Uterus (tissue), 4 donors: Measurements from ENCODE around the gene CAPN13. TPM values are rescaled to one million over a fixed set of nuclear protein-coding genes. Genes with fewer than 3 reads are reported as not detected.

Experiments used
- DNase-seq, 2 donors: peaks; one replicate each; pipeline ENCODE4 v3.0.0-alpha.2; 2019 to 2020
- H3K27ac ChIP-seq, 2 donors: fragments of 200-600 bp; sonication (generic); 1 replicate in 1 of 2; 2 replicates in 1 of 2; pipeline ENCODE4 v1.5.1; 2016 to 2018
- H3K27me3 ChIP-seq, 2 donors: fragments of 200-600 bp; sonication (generic); one replicate each; pipeline ENCODE4 v1.5.1; 2018 to 2019; ENCODE audit warnings: control low read depth in 1 of 2
- H3K36me3 ChIP-seq, 2 donors: fragments of 200-600 bp; sonication (generic); one replicate each; pipeline ENCODE4 v1.5.1; 2019; ENCODE audit warnings: control low read depth in 1 of 2
- H3K4me1 ChIP-seq, 2 donors: fragments of 200-600 bp; sonication (generic); one replicate each; pipeline ENCODE4 v1.5.1; 2018 to 2019; ENCODE audit warnings: control low read depth in 1 of 2
- H3K4me3 ChIP-seq, 2 donors: fragments of 200-600 bp; sonication (generic); 1 replicate in 1 of 2; 2 replicates in 1 of 2; pipeline ENCODE4 v1.5.1; 2018 to 2019; ENCODE audit warnings: mild to moderate bottlenecking in 1 of 2
- H3K9me3 ChIP-seq, 2 donors: fragments of 200-600 bp; sonication (generic); one replicate each; pipeline ENCODE4 v1.5.1; 2019; ENCODE audit warnings: control low read depth in 1 of 2
- POLR2A ChIP-seq, 2 donors: fragments of 450-650 bp; IDR thresholded peaks; one replicate each; pipeline ENCODE4 v1.6.1; 2016; ENCODE audit warnings: antibody characterized with exemption in 2 of 2, mild to moderate bottlenecking in 1 of 2, moderate library complexity in 1 of 2
- intact Hi-C: fragments of 100-400 bp; cut with DNase I; formaldehyde crosslinking; loops from one replicate; pipeline ENCODE4 v1.15.1; 2023; ENCODE audit warnings: low total_unique reads
- total RNA-seq, 4 donors: library from RNA; depleted of rRNA in 3 of 4; stranded (reverse); fragments of >200 nt in 3 of 4; gene quantifications; one replicate each; pipeline versions ENCODE4 v1.1.0 to v1.2.4, GENCODE V29; 2014 to 2023
- TF ChIP-seq, protein P1 (sequence below), 4 experiments: fragments of 200-600 bp in 2 of 4; fragments of 450-650 bp in 2 of 4; sonication (generic) in 2 of 4; IDR thresholded peaks; one replicate each; pipeline ENCODE4 v1.5.1; 2016 to 2019; ENCODE audit warnings: antibody characterized with exemption in 4 of 4, mild to moderate bottlenecking in 2 of 4, moderate library complexity in 1 of 4
- donor health status: DM: yes; HTN: yes; CAD: no.

CAPN13 gene
- total RNA-seq, 4 donors from 2014 or later, result 0.76 TPM; not detected in 3

DNA sequence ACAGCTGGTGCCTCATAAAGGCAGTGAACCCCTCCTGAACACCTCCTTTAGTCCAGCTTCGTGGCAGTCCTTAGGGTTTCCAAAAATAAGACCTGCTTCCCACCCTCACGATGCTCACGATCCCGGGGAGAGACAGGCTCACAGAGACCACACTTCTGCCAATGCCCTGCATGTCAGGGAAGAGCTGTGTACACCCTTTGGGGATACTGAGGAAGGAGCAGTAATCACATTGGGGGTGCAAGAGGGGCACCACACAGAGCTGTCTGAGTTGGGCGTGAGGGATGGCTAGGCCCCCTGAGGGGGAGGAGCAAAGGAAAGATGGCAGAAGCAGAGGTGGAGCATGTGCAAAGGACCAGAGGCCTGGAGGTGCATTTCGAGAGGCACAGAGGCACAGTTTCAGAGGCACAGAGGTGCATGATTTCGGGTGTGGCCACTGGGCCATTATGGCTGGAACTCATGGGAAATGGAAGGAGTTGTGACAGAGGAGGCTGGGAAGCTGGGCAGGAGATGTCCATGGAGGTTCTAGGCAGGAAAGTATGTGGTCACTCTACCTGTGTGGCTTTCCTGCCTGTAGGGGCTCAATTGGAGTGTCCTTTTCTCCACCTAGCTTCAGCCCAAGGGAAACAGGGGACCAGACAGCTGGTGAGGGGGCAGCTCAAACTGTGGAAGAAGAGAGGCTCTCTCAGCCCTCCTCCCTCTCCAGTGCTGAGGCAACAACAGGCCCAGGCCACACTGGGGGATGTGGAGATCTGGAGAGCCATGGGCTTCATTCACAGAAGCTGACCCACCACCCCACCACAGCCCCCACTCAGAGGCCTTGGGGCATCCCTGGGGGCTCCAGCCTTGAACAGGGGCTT lies 115.9 kb downstream of the CAPN13 start:
- peak overlapping the region; percentile 80 to 88 for H3K27ac ChIP-seq
- TF ChIP-seq, protein P1, sequence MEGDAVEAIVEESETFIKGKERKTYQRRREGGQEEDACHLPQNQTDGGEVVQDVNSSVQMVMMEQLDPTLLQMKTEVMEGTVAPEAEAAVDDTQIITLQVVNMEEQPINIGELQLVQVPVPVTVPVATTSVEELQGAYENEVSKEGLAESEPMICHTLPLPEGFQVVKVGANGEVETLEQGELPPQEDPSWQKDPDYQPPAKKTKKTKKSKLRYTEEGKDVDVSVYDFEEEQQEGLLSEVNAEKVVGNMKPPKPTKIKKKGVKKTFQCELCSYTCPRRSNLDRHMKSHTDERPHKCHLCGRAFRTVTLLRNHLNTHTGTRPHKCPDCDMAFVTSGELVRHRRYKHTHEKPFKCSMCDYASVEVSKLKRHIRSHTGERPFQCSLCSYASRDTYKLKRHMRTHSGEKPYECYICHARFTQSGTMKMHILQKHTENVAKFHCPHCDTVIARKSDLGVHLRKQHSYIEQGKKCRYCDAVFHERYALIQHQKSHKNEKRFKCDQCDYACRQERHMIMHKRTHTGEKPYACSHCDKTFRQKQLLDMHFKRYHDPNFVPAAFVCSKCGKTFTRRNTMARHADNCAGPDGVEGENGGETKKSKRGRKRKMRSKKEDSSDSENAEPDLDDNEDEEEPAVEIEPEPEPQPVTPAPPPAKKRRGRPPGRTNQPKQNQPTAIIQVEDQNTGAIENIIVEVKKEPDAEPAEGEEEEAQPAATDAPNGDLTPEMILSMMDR (IDR thresholded peaks at IDR 0.05), result no peak
- no peak for TF ChIP-seq POLR2A (IDR thresholded peaks at IDR 0.05)
- no peaks in the 10 kb centered on the region for H3K27me3 ChIP-seq
- no peak for DNase-seq
- intact Hi-C loops, result no loop called here
- no peak overlapping the region for H3K4me3 ChIP-seq
- H3K4me1 ChIP-seq, result peaks cover 5 to 20% of the 10 kb centered on the region in 2 donors
- H3K36me3 ChIP-seq, result no peaks in the 10 kb centered on the region
- no peaks in the 10 kb centered on the region for H3K9me3 ChIP-seq

DNA sequence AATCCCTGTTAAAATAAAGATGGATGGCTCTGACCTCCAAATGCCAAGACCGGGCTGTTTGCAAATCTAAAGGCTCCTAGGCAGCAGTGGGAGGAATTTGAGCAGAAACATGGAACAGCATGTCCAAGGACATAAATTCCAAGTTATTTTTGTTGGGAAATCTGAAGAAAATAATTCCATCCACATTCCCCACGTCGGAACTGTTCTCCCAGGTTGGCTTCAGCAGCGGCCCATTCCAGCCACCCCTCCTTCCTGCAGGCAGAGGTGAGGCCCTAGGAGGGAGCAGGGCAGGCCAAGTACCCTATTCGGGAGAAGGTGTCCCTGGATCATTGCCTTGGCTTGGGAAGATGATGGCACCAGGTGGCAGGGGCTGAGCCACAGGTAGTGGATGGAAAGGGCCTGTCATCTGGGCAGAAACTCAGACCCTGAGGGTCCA lies 117.1 kb downstream of the CAPN13 start:
- intact Hi-C loops, result no loop called here
- DNase-seq, result peak; percentile 52 to 61
- Histone ChIP-seq H3K36me3 (no peaks in the 10 kb centered on the region), H3K27ac (peak overlapping the region; percentile 80 to 88), H3K4me1 (peaks cover 5 to 20% of the 10 kb centered on the region in 2 donors), H3K9me3 (no peaks in the 10 kb centered on the region), H3K27me3 (no peaks in the 10 kb centered on the region), H3K4me3 (no peak overlapping the region)
- TF ChIP-seq POLR2A (IDR thresholded peaks at IDR 0.05), result no peak

DNA sequence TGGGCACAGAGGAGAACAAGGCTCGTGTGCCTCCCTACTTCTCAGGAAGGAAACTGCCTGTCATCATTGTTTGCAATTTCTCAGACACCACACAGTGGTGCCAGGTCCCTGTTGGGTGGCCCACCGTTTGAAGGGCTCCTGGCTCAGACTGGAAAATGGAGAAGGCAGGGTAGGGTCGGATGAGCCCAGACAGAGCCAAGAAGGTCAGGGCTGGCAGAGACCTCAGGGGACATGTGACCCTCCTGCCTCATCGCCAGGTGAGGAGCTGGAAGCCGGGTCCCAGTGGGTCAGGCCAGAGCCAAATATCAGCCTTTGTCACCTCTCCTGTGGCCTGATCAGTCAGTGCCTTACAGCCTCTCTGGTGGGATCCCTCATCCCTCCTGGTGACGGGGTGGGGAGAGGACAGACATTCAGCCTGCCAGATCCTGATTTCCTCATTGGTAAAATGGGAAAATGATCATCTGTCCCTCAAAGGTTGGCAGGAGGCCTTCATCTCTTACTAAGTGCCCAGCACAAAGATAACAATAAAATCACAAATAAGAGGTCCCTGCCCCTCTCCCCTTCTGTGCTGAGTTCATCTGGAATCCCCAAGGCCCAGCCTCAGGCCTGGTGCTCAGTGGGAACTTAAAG lies 117.6 kb downstream of the CAPN13 start:
- Histone ChIP-seq H3K4me1 (peaks cover 5 to 20% of the 10 kb centered on the region in 2 donors), H3K9me3 (no peaks in the 10 kb centered on the region), H3K27me3 (no peaks in the 10 kb centered on the region), H3K4me3 (no peak overlapping the region), H3K36me3 (no peaks in the 10 kb centered on the region), H3K27ac (peak overlapping the region; percentile 80 to 88)
- TF ChIP-seq POLR2A (IDR thresholded peaks at IDR 0.05), result no peak
- TF ChIP-seq, protein P1 (IDR thresholded peaks at IDR 0.05), result no peak
- no peak for DNase-seq
- intact Hi-C loops, result no loop called here

DNA sequence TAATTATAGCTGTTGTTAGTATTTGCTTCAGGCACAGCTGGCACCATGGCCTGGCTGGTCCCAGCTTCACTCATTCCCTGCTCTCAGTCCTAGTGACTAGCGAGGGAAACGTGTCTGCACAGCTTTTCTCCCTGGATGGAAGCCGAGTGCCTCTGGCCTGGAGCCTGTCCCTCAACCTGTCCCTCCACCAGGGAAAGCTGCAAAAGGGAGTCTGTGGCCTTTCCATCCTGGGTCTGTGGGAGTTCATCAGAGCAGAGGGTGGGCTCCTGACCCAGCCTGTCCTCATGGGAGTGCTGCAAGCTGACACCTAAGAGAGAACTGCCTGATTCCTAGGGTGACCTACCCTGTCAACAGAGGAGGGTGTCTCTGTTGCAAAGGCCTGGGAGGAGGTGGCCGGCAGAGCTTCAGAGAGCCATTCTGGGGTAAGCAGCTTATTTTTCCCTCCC lies 118.3 kb downstream of the CAPN13 start:
- peak overlapping the region; percentile 80 to 88 for H3K27ac ChIP-seq
- H3K4me3 ChIP-seq, result no peak overlapping the region
- no peaks in the 10 kb centered on the region for H3K36me3 ChIP-seq
- intact Hi-C loops, result no loop called here
- no peaks in the 10 kb centered on the region for H3K9me3 ChIP-seq
- TF ChIP-seq, protein P1 (IDR thresholded peaks at IDR 0.05), result no peak
- TF ChIP-seq POLR2A (IDR thresholded peaks at IDR 0.05), result no peak
- peaks cover 5 to 15% of the 10 kb centered on the region in 2 donors for H3K4me1 ChIP-seq
- no peak for DNase-seq
- H3K27me3 ChIP-seq, result no peaks in the 10 kb centered on the region

DNA sequence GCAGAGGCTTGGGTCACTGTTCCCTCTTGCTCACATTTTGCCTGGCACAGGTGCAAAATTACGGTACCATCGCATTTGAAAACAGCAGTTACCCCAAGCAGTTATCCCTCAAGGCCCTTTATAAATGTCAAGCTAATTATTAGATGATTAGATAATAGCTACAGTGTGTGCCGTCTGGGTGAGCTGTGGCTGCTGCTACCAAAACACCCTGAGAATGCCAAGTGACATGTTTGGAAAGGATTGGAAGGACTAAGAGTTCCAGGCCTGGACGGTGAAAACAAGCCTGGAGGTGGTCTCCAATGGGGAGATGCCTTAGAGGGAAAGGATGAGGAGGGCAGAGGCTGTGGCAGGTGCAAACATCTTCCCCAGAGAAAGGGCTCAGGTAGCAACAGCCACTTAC lies 120.6 kb downstream of the CAPN13 start:
- intact Hi-C loops, result no loop called here
- no peak for TF ChIP-seq POLR2A (IDR thresholded peaks at IDR 0.05)
- TF ChIP-seq, protein P1 (IDR thresholded peaks at IDR 0.05), result no peak
- Histone ChIP-seq H3K27me3 (no peaks in the 10 kb centered on the region), H3K9me3 (no peaks in the 10 kb centered on the region), H3K36me3 (no peaks in the 10 kb centered on the region), H3K4me3 (no peak overlapping the region), H3K27ac (no peak overlapping the region), H3K4me1 (peaks cover 5 to 11% of the 10 kb centered on the region in 2 donors)
- DNase-seq, result no peak
